ENCODE results near the gene CACNG5.

CACNG5 gene

GRCh38 chr17:66793814-66794213 lies 41.1 kb upstream of the CACNG5 start:
- no peak for TF ChIP-seq CTCF (conservative IDR thresholded peaks at IDR 0.05; ENCODE audit: low read depth, low read length)
- H3K4me3 ChIP-seq (ENCODE audit: low read length) = no peak overlapping the region
- no peak for DNase-seq (ENCODE audit: low read depth)

- no peak for DNase-seq (ENCODE audit: low read depth)
- no peak overlapping the region for H3K4me3 ChIP-seq (ENCODE audit: low read length)
- TF ChIP-seq CTCF (conservative IDR thresholded peaks at IDR 0.05; ENCODE audit: low read depth, low read length) = no peak
These were observed 39.4 kb upstream of the CACNG5 start for GRCh38 chr17:66795486-66795885.

- TF ChIP-seq CTCF (conservative IDR thresholded peaks at IDR 0.05; ENCODE audit: low read depth, low read length) = no peak
- no peak for DNase-seq (ENCODE audit: low read depth)
- no peak overlapping the region for H3K4me3 ChIP-seq (ENCODE audit: low read length)
These were observed 34.9 kb upstream of the CACNG5 start for GRCh38 chr17:66799849-66800537.

- DNase-seq (ENCODE audit: low read depth) = no peak
- no peak overlapping the region for H3K4me3 ChIP-seq (ENCODE audit: low read length)
- TF ChIP-seq CTCF (conservative IDR thresholded peaks at IDR 0.05; ENCODE audit: low read depth, low read length) = no peak
These were observed 31.4 kb upstream of the CACNG5 start for GRCh38 chr17:66803474-66803951.

- no peak overlapping the region for H3K4me3 ChIP-seq (ENCODE audit: low read length)
- DNase-seq (ENCODE audit: low read depth) = no peak
- TF ChIP-seq CTCF (conservative IDR thresholded peaks at IDR 0.05; ENCODE audit: low read depth, low read length) = no peak
These were observed 29.4 kb upstream of the CACNG5 start for GRCh38 chr17:66805567-66805966.

- no peak for DNase-seq (ENCODE audit: low read depth)
- H3K4me3 ChIP-seq (ENCODE audit: low read length) = no peak overlapping the region
- TF ChIP-seq CTCF (conservative IDR thresholded peaks at IDR 0.05; ENCODE audit: low read depth, low read length) = no peak
These were observed 27.7 kb upstream of the CACNG5 start for GRCh38 chr17:66807182-66807581.

GRCh38 chr17:66809408-66809807 lies 25.5 kb upstream of the CACNG5 start:
- no peak for TF ChIP-seq CTCF (conservative IDR thresholded peaks at IDR 0.05; ENCODE audit: low read depth, low read length)
- DNase-seq (ENCODE audit: low read depth) = no peak
- no peak overlapping the region for H3K4me3 ChIP-seq (ENCODE audit: low read length)
